Activated CD4-positive, alpha-beta memory T cell treated with anti-CD3 and anti-CD28 coated beads for 36 hours (primary cell): ENCODE measurements around the gene COL5A2. TPM values are rescaled to one million over a fixed set of nuclear protein-coding genes. Genes with fewer than 3 reads are reported as not detected.

Source experiments
- CTCF ChIA-PET: fragments of 350-600 bp; sonication (Branson Sonifier 250); formaldehyde crosslinking; loops from one replicate; lab custom pipeline; 2021; ENCODE audit warnings: antibody characterized with exemption, inconsistent platforms; lab: Charles Lee
- POLR2A ChIA-PET: fragments of 350-600 bp; sonication (Branson Sonifier 250); formaldehyde crosslinking; loops from one replicate; lab custom pipeline; 2021; ENCODE audit warnings: antibody characterized with exemption; lab: Charles Lee
- DNase-seq: peaks from one replicate; pipeline ENCODE4 v3.0.0-alpha.2; 2020
- H3K27ac Mint-ChIP-seq: one replicate; pipeline ENCODE4 v1.8.0; 2021; ENCODE audit warnings: mixed read lengths
- H3K27me3 Mint-ChIP-seq: one replicate; pipeline ENCODE4 v1.8.0; 2021; ENCODE audit warnings: mixed read lengths
- H3K36me3 Mint-ChIP-seq: one replicate; pipeline ENCODE4 v1.8.0; 2021; ENCODE audit warnings: mixed read lengths
- H3K4me1 Mint-ChIP-seq: one replicate; pipeline ENCODE4 v1.8.0; 2021; ENCODE audit warnings: low read depth, mixed read lengths
- H3K4me3 Mint-ChIP-seq: one replicate; pipeline ENCODE4 v1.8.0; 2021; ENCODE audit warnings: mild to moderate bottlenecking, mixed read lengths
- H3K9me3 Mint-ChIP-seq: one replicate; pipeline ENCODE4 v1.8.0; 2021; ENCODE audit warnings: mixed read lengths
- intact Hi-C: fragments of 100-400 bp; cut with micrococcal nuclease; formaldehyde crosslinking; loops from one replicate; pipeline ENCODE4 v1.15.1; 2023
- total RNA-seq, 2 experiments: library from RNA; stranded (reverse); gene quantifications; one replicate each; pipeline ENCODE4 v1.2.3, GENCODE V29; 2021

COL5A2 gene
- total RNA-seq, 2 experiments from 2014 or later = 0.83 to 0.85 TPM

GRCh38 chr2:189142893-189143759 is 36.4 kb downstream of the COL5A2 start:
- H3K4me3 Mint-ChIP-seq = no peak overlapping the region
- H3K9me3 Mint-ChIP-seq = no peaks in the 10 kb centered on the region
- H3K27me3 Mint-ChIP-seq = no peaks in the 10 kb centered on the region
- ChIA-PET POLR2A (interaction anchor here (0.6 to 0.7 kb wide), 3 partner anchors 21 to 703 kb away, joined by 3 read pairs; no protein-coding TSS in a partner anchor), CTCF (interaction anchor here (0.6 to 4.4 kb wide), 40 partner anchors 9 to 629 kb away, joined by 3 to 58 read pairs (median 4); partner anchors contain the start of genes COL5A2 and WDR75)
- H3K27ac Mint-ChIP-seq = no peak overlapping the region
- DNase-seq = peak; percentile 52
- intact Hi-C loops = loop anchor here (1.0 kb wide), 3 partner anchors 145 to 269 kb away; no protein-coding TSS in a partner anchor
- H3K4me1 Mint-ChIP-seq = no peaks in the 10 kb centered on the region
- no peaks in the 10 kb centered on the region for H3K36me3 Mint-ChIP-seq

- Mint-ChIP-seq H3K27ac (no peak overlapping the region), H3K9me3 (no peaks in the 10 kb centered on the region), H3K27me3 (no peaks in the 10 kb centered on the region), H3K36me3 (no peaks in the 10 kb centered on the region), H3K4me3 (no peak overlapping the region), H3K4me1 (no peaks in the 10 kb centered on the region)
- intact Hi-C loops = no loop called here
- CTCF ChIA-PET = no interaction called here
- POLR2A ChIA-PET = no interaction called here
- no peak for DNase-seq
Observed at GRCh38 chr2:189138800-189139199, 40.8 kb downstream of the COL5A2 start.

- Mint-ChIP-seq H3K4me1 (no peaks in the 10 kb centered on the region), H3K36me3 (no peaks in the 10 kb centered on the region), H3K27me3 (no peaks in the 10 kb centered on the region), H3K9me3 (no peaks in the 10 kb centered on the region), H3K4me3 (no peak overlapping the region), H3K27ac (no peak overlapping the region)
- POLR2A ChIA-PET = no interaction called here
- intact Hi-C loops = no loop called here
- DNase-seq = no peak
- CTCF ChIA-PET = no interaction called here
Observed at GRCh38 chr2:189137519-189137918, 42.0 kb downstream of the COL5A2 start.

GRCh38 chr2:189134485-189134884 is 45.1 kb downstream of the COL5A2 start:
- Mint-ChIP-seq H3K36me3 (no peaks in the 10 kb centered on the region), H3K27ac (no peak overlapping the region), H3K9me3 (no peaks in the 10 kb centered on the region), H3K27me3 (no peaks in the 10 kb centered on the region), H3K4me1 (no peaks in the 10 kb centered on the region), H3K4me3 (no peak overlapping the region)
- ChIA-PET CTCF (interaction anchor here (1.0 to 2.4 kb wide), 2 partner anchors 8 to 278 kb away, joined by 4 to 10 read pairs; no protein-coding TSS in a partner anchor), POLR2A (no interaction called here)
- DNase-seq = no peak
- intact Hi-C loops = no loop called here

GRCh38 chr2:189131991-189132390 is 47.6 kb downstream of the COL5A2 start:
- DNase-seq = no peak
- Mint-ChIP-seq H3K4me1 (no peaks in the 10 kb centered on the region), H3K36me3 (no peaks in the 10 kb centered on the region), H3K27me3 (no peaks in the 10 kb centered on the region), H3K4me3 (no peak overlapping the region), H3K27ac (no peak overlapping the region), H3K9me3 (no peaks in the 10 kb centered on the region)
- POLR2A ChIA-PET = no interaction called here
- CTCF ChIA-PET = interaction anchor here (2.2 kb wide), 1 partner anchor 11 kb away, joined by 8 read pairs; no protein-coding TSS in a partner anchor
- intact Hi-C loops = no loop called here

- no peaks in the 10 kb centered on the region for H3K27me3 Mint-ChIP-seq
- ChIA-PET CTCF (no interaction called here), POLR2A (no interaction called here)
- DNase-seq = no peak
- H3K9me3 Mint-ChIP-seq = no peaks in the 10 kb centered on the region
- intact Hi-C loops = no loop called here
- H3K4me3 Mint-ChIP-seq = no peak overlapping the region
- H3K36me3 Mint-ChIP-seq = no peaks in the 10 kb centered on the region
- no peak overlapping the region for H3K27ac Mint-ChIP-seq
- no peaks in the 10 kb centered on the region for H3K4me1 Mint-ChIP-seq
Observed at GRCh38 chr2:189129971-189130370, 49.6 kb downstream of the COL5A2 start.

- CTCF ChIA-PET = interaction anchor here (2.1 kb wide), 1 partner anchor 14 kb away, joined by 6 read pairs; no protein-coding TSS in a partner anchor
Observed at GRCh38 chr2:189128970-189129369, 50.6 kb downstream of the COL5A2 start.

GRCh38 chr2:189127756-189128155 is 51.8 kb downstream of the COL5A2 start:
- Mint-ChIP-seq H3K4me3 (no peak overlapping the region), H3K27me3 (no peaks in the 10 kb centered on the region), H3K4me1 (no peaks in the 10 kb centered on the region), H3K27ac (no peak overlapping the region), H3K9me3 (no peaks in the 10 kb centered on the region), H3K36me3 (no peaks in the 10 kb centered on the region)
- ChIA-PET CTCF (interaction anchor here (2.1 kb wide), 1 partner anchor 15 kb away, joined by 6 read pairs; no protein-coding TSS in a partner anchor), POLR2A (no interaction called here)
- DNase-seq = no peak
- intact Hi-C loops = no loop called here

More at GRCh38 chr2:189128970-189129369, 50.6 kb downstream of the COL5A2 start:
- no peaks in the 10 kb centered on the region for H3K9me3 Mint-ChIP-seq
- no peaks in the 10 kb centered on the region for H3K36me3 Mint-ChIP-seq
- no peak overlapping the region for H3K27ac Mint-ChIP-seq
- POLR2A ChIA-PET = no interaction called here
- H3K27me3 Mint-ChIP-seq = no peaks in the 10 kb centered on the region
- H3K4me3 Mint-ChIP-seq = no peak overlapping the region
- intact Hi-C loops = no loop called here
- no peak for DNase-seq
- H3K4me1 Mint-ChIP-seq = no peaks in the 10 kb centered on the region

GRCh38 chr2:189125195-189125594 is 54.4 kb downstream of the COL5A2 start:
- Mint-ChIP-seq H3K27ac (no peak overlapping the region), H3K4me3 (no peak overlapping the region), H3K4me1 (no peaks in the 10 kb centered on the region), H3K9me3 (no peaks in the 10 kb centered on the region), H3K27me3 (no peaks in the 10 kb centered on the region), H3K36me3 (no peaks in the 10 kb centered on the region)
- ChIA-PET POLR2A (no interaction called here), CTCF (no interaction called here)
- no peak for DNase-seq
- intact Hi-C loops = no loop called here

- no peak overlapping the region for H3K4me3 Mint-ChIP-seq
- no peaks in the 10 kb centered on the region for H3K4me1 Mint-ChIP-seq
- no peak overlapping the region for H3K27ac Mint-ChIP-seq
- intact Hi-C loops = no loop called here
- CTCF ChIA-PET = interaction anchor here (0.5 kb wide), 1 partner anchor 18 kb away, joined by 3 read pairs; no protein-coding TSS in a partner anchor
- DNase-seq = no peak
- H3K9me3 Mint-ChIP-seq = no peaks in the 10 kb centered on the region
- no peaks in the 10 kb centered on the region for H3K36me3 Mint-ChIP-seq
- POLR2A ChIA-PET = no interaction called here
- no peaks in the 10 kb centered on the region for H3K27me3 Mint-ChIP-seq
Observed at GRCh38 chr2:189124175-189124574, 55.4 kb downstream of the COL5A2 start.

GRCh38 chr2:189118386-189118785 is 61.2 kb downstream of the COL5A2 start:
- no peak for DNase-seq
- intact Hi-C loops = no loop called here
- ChIA-PET POLR2A (no interaction called here), CTCF (interaction anchor here (1.8 to 2.0 kb wide), 2 partner anchors 24 kb away, joined by 7 read pairs; no protein-coding TSS in a partner anchor)
- Mint-ChIP-seq H3K9me3 (no peaks in the 10 kb centered on the region), H3K36me3 (no peaks in the 10 kb centered on the region), H3K27ac (no peak overlapping the region), H3K4me3 (no peak overlapping the region), H3K4me1 (peaks cover 2% of the 10 kb centered on the region), H3K27me3 (no peaks in the 10 kb centered on the region)

GRCh38 chr2:189116979-189117378 is 62.6 kb downstream of the COL5A2 start:
- H3K27ac Mint-ChIP-seq = no peak overlapping the region

More at GRCh38 chr2:189116979-189117378, 62.6 kb downstream of the COL5A2 start:
- no peak for DNase-seq
- Mint-ChIP-seq H3K4me3 (no peak overlapping the region), H3K4me1 (peaks cover 2% of the 10 kb centered on the region), H3K27me3 (no peaks in the 10 kb centered on the region), H3K9me3 (no peaks in the 10 kb centered on the region), H3K36me3 (no peaks in the 10 kb centered on the region)
- intact Hi-C loops = no loop called here
- ChIA-PET POLR2A (no interaction called here), CTCF (interaction anchor here (0.6 to 2.0 kb wide), 3 partner anchors 23 to 296 kb away, joined by 3 to 7 read pairs (median 3); no protein-coding TSS in a partner anchor)
